B cell (primary cell): ENCODE data around the gene DLGAP3. TPM values are rescaled to one million over a fixed set of nuclear protein-coding genes. Genes with fewer than 3 reads are reported as not detected.

ENCODE experiments used
- ATAC-seq: fragments of 200-7000 bp; cut with Tn5 transposase; one replicate; pipeline ENCODE4 v1.10.0; 2021; ENCODE audit warnings: low read depth, mild to moderate bottlenecking, moderate number of reproducible peaks, moderate library complexity
- CTCF ChIA-PET: fragments of 350-600 bp; sonication (Branson Sonifier 250); formaldehyde crosslinking; loops from one replicate; lab custom pipeline; 2021; ENCODE audit warnings: antibody characterized with exemption, inconsistent platforms; lab: Charles Lee
- POLR2A ChIA-PET: fragments of 350-600 bp; sonication (Branson Sonifier 250); formaldehyde crosslinking; loops from one replicate; lab custom pipeline; 2021; ENCODE audit warnings: antibody characterized with exemption; lab: Charles Lee
- DNase-seq: peaks from one replicate; pipeline ENCODE4 v3.0.0; 2013
- H2AFZ ChIP-seq: 2 replicates; pipeline ENCODE4 v1.6.1; 2012; ENCODE audit warnings: mild to moderate bottlenecking, low read depth, low read length; ENCODE audit not compliant: insufficient read depth, poor library complexity, severe bottlenecking
- H3K27ac ChIP-seq, 2 donors: 1 replicate in 1 of 2; 2 replicates in 1 of 2; pipeline ENCODE4 v1.5.1; 2012 to 2013; ENCODE audit warnings: low read length in 2 of 2, mild to moderate bottlenecking in 2 of 2, moderate library complexity in 1 of 2
- H3K27me3 ChIP-seq, 4 experiments: fragments of 200-600 bp in 1 of 4; sonication (generic) in 1 of 4; replicated peaks in 1 of 4; 1 replicate in 2 of 4; 2 replicates in 2 of 4; pipeline versions ENCODE4 v1.6.1 to v1.7.0; 2013 to 2016; ENCODE audit warnings: low read length in 3 of 4, mild to moderate bottlenecking in 2 of 4, mixed read lengths in 1 of 4, moderate library complexity in 1 of 4; ENCODE audit not compliant: insufficient read depth in 4 of 4, control insufficient read depth in 3 of 4; ENCODE audit errors: control extremely low read depth in 1 of 4
- H3K36me3 ChIP-seq, 2 experiments: replicated peaks in 1 of 2; 1 replicate in 1 of 2; 2 replicates in 1 of 2; pipeline versions ENCODE4 v1.6.1 to v1.7.1; 2013; ENCODE audit warnings: low read length in 1 of 2; ENCODE audit not compliant: insufficient read depth in 2 of 2, control insufficient read depth in 1 of 2; ENCODE audit errors: control extremely low read depth in 1 of 2, extremely low read depth in 1 of 2
- H3K4me1 ChIP-seq, 2 donors: fragments of 200-600 bp in 1 of 2; sonication (generic) in 1 of 2; 1 replicate in 1 of 2; 2 replicates in 1 of 2; pipeline versions ENCODE4 v1.5.1 to v1.6.1; 2013 to 2017; ENCODE audit warnings: low read length in 2 of 2; ENCODE audit not compliant: control insufficient read depth in 2 of 2, insufficient read depth in 2 of 2
- H3K4me2 ChIP-seq: replicated peaks from 2 replicates; pipeline ENCODE3; 2012; ENCODE audit warnings: mild to moderate bottlenecking, low read depth, low read length; ENCODE audit not compliant: poor library complexity, severe bottlenecking
- H3K4me3 ChIP-seq, 5 experiments: fragments of 200-600 bp in 1 of 5; sonication (generic) in 1 of 5; 1 replicate in 3 of 5; 2 replicates in 2 of 5; pipeline versions ENCODE4 v1.5.1 to v1.7.0; 2011 to 2016; ENCODE audit warnings: low read length in 4 of 5, mild to moderate bottlenecking in 4 of 5, low read depth in 2 of 5, control low read depth in 1 of 5, moderate library complexity in 1 of 5; ENCODE audit not compliant: insufficient read depth in 1 of 5; ENCODE audit errors: control extremely low read depth in 1 of 5, extremely low read depth in 1 of 5
- H3K79me2 ChIP-seq: fragments of 200-600 bp; sonication (generic); one replicate; pipeline ENCODE4 v1.6.0; 2016; ENCODE audit warnings: low read length; ENCODE audit not compliant: control insufficient read depth, insufficient read depth
- H3K9ac ChIP-seq: fragments of 200-600 bp; sonication (generic); 2 replicates; pipeline ENCODE4 v1.6.1; 2017; ENCODE audit warnings: mild to moderate bottlenecking, low read length, moderate library complexity
- H3K9me3 ChIP-seq, 3 donors: one replicate each; pipeline versions ENCODE4 v1.6.1 to v1.7.1; 2013; ENCODE audit warnings: low read length in 2 of 3; ENCODE audit not compliant: control insufficient read depth in 2 of 3, insufficient read depth in 1 of 3; ENCODE audit errors: control extremely low read depth in 1 of 3
- H4K20me1 ChIP-seq: 2 replicates; pipeline ENCODE4 v1.6.0; 2012; ENCODE audit warnings: mild to moderate bottlenecking, low read length; ENCODE audit not compliant: insufficient read depth, control insufficient read depth, poor library complexity, severe bottlenecking
- H3K27ac Mint-ChIP-seq: one replicate; pipeline ENCODE4 v1.8.0; 2021; ENCODE audit warnings: mixed read lengths
- H3K27me3 Mint-ChIP-seq: one replicate; pipeline ENCODE4 v1.8.0; 2021; ENCODE audit warnings: mixed read lengths
- H3K4me1 Mint-ChIP-seq: one replicate; pipeline ENCODE4 v1.8.0; 2021; ENCODE audit warnings: mixed read lengths
- H3K4me3 Mint-ChIP-seq: one replicate; pipeline ENCODE4 v1.8.0; 2021; ENCODE audit warnings: mixed read lengths
- H3K9me3 Mint-ChIP-seq: one replicate; pipeline ENCODE4 v1.8.0; 2022; ENCODE audit warnings: mixed read lengths; ENCODE audit not compliant: insufficient read depth
- CTCF ChIP-seq: fragments of 200-600 bp; IDR thresholded peaks from one replicate; pipeline ENCODE4 v1.8.0; 2022; ENCODE audit warnings: antibody characterized with exemption, mild to moderate bottlenecking
- EZH2 ChIP-seq: IDR thresholded peaks from 2 replicates; pipeline ENCODE4 v1.6.1; 2012; ENCODE audit warnings: borderline replicate concordance, low read depth, mild to moderate bottlenecking, moderate library complexity, low read length; ENCODE audit not compliant: insufficient read depth, poor library complexity, severe bottlenecking
- WGBS: methylation state at CpG from one replicate; pipeline ENCODE4 v1.1.5; 2013; ENCODE audit warnings: missing lambda C conversion rate; ENCODE audit not compliant: insufficient coverage; 5-methylcytosine and 5-hydroxymethylcytosine counted together
- intact Hi-C: fragments of 100-400 bp; cut with micrococcal nuclease; formaldehyde crosslinking; loops from one replicate; pipeline ENCODE4 v1.10.0; 2022
- polyA plus RNA-seq: library from polyadenylated mRNA; depleted of rRNA; stranded (reverse); fragments of >200 nt; gene quantifications from 2 replicates; pipeline ENCODE4 v1.2.3, GENCODE V29; 2012
- total RNA-seq, 2 donors: library from RNA; stranded (reverse); fragments of 120-200 nt in 1 of 2; gene quantifications; 1 replicate in 1 of 2; 2 replicates in 1 of 2; pipeline versions ENCODE4 v1.2.3 to v1.2.4, GENCODE V29; 2013 to 2022

Gene DLGAP3
- total and polyA plus RNA-seq, 2 donors (not counting 1 experiment from before 2014, with no cell fraction given) = 2.3 to 2.4 TPM

- intact Hi-C loops = no loop called here
- no peak overlapping the region for H3K9ac ChIP-seq
- H4K20me1 ChIP-seq = no peaks in the 10 kb centered on the region
- H3K79me2 ChIP-seq = no peaks in the 10 kb centered on the region
- H3K36me3 ChIP-seq = no peaks in the 10 kb centered on the region
- TF ChIP-seq EZH2 = no peak
- no peak for TF ChIP-seq CTCF
- no peak overlapping the region for H3K4me2 ChIP-seq
- no peak overlapping the region for H3K27ac Mint-ChIP-seq
- no peak overlapping the region for H2AFZ ChIP-seq
- 70% methylated on average over 4 of the region's 4 CpGs for WGBS
- H3K4me1 ChIP-seq = no peaks in the 10 kb centered on the region
- ATAC-seq = no peak
- no peaks in the 10 kb centered on the region for H3K27me3 ChIP-seq
- H3K9me3 ChIP-seq = no peaks in the 10 kb centered on the region
- ChIA-PET CTCF (no interaction called here), POLR2A (no interaction called here)
- no peaks in the 10 kb centered on the region for H3K27me3 Mint-ChIP-seq
- no peaks in the 10 kb centered on the region for H3K4me1 Mint-ChIP-seq
- H3K4me3 Mint-ChIP-seq = no peak overlapping the region
- no peak overlapping the region for H3K4me3 ChIP-seq
- H3K9me3 Mint-ChIP-seq = no peaks in the 10 kb centered on the region
- no peak overlapping the region for H3K27ac ChIP-seq
- DNase-seq = no peak
Measured at GRCh38 chr1:34910425-34910824, 19.0 kb downstream of the DLGAP3 start.

- no peak for DNase-seq
- Histone ChIP-seq H3K4me3 (no peak overlapping the region), H2AFZ (no peak overlapping the region), H3K9me3 (no peaks in the 10 kb centered on the region), H4K20me1 (no peaks in the 10 kb centered on the region), H3K36me3 (no peaks in the 10 kb centered on the region), H3K4me2 (no peak overlapping the region), H3K4me1 (no peaks in the 10 kb centered on the region), H3K9ac (no peak overlapping the region), H3K27ac (no peak overlapping the region), H3K79me2 (no peaks in the 10 kb centered on the region), H3K27me3 (no peaks in the 10 kb centered on the region)
- Mint-ChIP-seq H3K27ac (no peak overlapping the region), H3K27me3 (no peaks in the 10 kb centered on the region), H3K4me1 (no peaks in the 10 kb centered on the region), H3K4me3 (no peak overlapping the region), H3K9me3 (no peaks in the 10 kb centered on the region)
- WGBS = 41% methylated on average over 3 of the region's 3 CpGs
- intact Hi-C loops = no loop called here
- ChIA-PET POLR2A (no interaction called here), CTCF (no interaction called here)
- TF ChIP-seq EZH2 (no peak), CTCF (no peak)
- ATAC-seq = no peak
Measured at GRCh38 chr1:34908369-34908768, 21.1 kb downstream of the DLGAP3 start.
